Measurements from ENCODE around the gene SPATA20.
A peak's percentile ranks its signal among the peaks of the same experiment; 100 is the strongest.

Gene SPATA20

DNA sequence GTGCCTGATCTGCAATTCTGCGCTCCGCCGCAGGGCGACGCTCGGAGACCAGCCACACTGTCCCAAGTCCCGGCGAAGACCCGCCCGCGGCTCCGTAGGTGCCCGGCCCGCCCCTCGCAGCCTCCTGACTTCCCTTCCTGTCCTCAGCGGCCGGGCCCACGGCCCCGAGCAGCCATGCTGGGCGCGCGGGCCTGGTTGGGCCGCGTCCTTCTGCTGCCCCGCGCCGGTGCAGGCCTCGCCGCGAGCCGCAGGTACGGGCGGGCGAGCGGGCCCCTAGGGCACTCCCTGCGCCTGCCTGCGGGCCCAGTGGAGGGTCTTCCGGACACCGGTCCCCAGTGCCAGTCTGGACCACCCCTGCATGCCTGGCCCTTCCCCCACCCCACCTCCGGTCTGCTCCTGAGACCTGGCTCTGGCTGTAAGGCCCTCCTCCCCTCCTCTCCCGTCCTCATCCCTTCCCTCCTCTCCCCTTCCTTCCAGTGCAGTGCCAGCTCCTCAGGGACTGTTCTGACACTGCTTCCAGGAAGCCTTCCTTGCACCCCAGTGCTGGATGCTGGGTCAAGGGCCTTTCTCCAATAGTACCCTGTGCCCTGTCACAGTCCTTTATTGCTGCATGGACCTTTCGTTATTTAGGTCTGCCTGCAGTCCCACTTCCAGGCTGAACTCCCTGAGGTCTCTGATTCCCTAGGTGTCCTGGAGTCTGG lies at the start of gene SPATA20:
TSS of gene SPATA20 (plus strand) at position 140 of the 701 bp plus-strand sequence. CDS start at position 175, 35 bp downstream.
- peak; percentile 71 to 79 for DNase-seq (ENCODE audit: low read depth in 2 of 2)

- DNase-seq (ENCODE audit: low read depth in 2 of 2): no peak
These were observed 48.7 kb upstream of the SPATA20 start for GRCh38 chr17:50498021-50498874.

DNA sequence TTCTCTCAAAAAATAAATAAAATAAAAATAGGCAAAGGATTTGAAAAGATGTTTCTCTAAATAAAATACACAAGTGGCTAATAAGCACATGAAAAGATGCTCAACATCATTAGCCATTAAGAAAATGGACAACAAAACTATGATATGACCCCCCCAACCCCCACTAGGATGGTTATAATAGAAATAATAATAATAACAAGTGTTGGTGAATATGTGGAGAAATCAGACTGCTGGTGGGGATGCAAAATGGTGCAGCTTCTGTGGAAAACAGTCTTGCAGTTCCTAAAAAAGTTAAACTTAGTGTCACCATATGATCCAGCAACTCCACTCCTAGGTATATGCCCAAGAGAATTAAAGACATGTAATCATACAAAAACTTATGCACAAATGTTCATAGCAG lies 47.7 kb upstream of the SPATA20 start:
- no peak for DNase-seq (ENCODE audit: low read depth in 2 of 2)

GRCh38 chr17:50499721-50500120 lies 47.3 kb upstream of the SPATA20 start:
- DNase-seq (ENCODE audit: low read depth in 2 of 2): no peak

DNA sequence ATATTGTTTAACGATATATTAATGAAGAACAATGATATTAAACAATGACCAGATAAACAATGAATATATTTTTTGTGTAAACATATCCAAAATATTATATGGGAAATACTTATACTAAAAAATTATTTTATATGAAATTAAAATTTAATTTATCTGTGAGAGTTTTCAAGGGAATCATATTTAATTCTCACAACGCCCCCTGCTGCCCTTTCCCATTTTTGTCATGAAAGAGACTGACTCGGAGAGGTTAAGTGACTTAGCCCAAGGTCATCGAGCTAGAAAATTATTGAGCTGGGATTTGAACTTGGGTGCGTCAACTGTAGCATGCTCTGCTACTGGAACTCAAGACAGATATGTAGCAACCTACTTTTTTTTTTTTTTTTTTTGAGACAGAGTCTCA lies 45.9 kb upstream of the SPATA20 start:
- DNase-seq (ENCODE audit: low read depth in 2 of 2): peak in 1 of 2 donors; percentile 29

DNA sequence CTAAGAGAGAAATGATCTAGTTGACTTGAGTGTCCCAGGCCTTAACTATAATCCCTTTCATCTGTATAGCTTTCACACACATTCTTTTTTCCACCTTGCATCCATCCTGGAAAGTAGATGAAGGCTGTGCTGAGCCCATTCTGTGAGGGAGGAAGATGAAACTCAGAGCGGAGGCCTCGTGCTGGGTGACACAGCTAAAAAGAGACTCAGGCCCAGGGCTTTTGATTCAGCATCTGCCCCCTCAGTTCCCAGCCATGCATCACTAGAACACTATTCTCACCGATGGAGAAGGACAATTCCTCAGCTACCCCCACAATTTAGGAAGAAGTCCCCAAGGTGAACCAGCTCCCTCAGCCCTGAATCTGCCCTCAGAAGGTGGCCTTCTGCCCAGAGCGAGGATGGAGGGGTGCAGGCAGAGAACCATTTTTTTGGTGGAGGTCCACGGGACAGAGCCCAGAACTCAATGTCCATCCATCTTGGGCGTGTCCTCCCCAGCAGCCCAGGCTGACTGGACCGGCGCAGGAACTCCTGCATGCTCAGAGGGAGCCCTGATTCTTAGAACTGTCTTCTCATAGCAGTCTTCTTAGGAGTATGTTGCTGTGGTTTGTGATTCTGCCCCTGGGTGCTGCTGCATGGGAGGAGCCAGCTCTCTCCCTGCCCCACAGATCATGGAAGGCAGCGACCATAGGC lies 44.5 kb upstream of the SPATA20 start:
- no peak for DNase-seq (ENCODE audit: low read depth in 2 of 2)

- DNase-seq (ENCODE audit: low read depth in 2 of 2): no peak
These were observed 41.3 kb upstream of the SPATA20 start for GRCh38 chr17:50505591-50506130.

GRCh38 chr17:50506298-50506697 lies 40.7 kb upstream of the SPATA20 start:
- DNase-seq (ENCODE audit: low read depth in 2 of 2): no peak

- DNase-seq (ENCODE audit: low read depth in 2 of 2): peak; percentile 22 to 68
These were observed 39.0 kb upstream of the SPATA20 start, which contains the start of gene MYCBPAP for GRCh38 chr17:50507871-50508572. TSS of gene MYCBPAP (plus strand) at chr17:50508439. CDS start at chr17:50508675, 236 bp downstream.

DNA sequence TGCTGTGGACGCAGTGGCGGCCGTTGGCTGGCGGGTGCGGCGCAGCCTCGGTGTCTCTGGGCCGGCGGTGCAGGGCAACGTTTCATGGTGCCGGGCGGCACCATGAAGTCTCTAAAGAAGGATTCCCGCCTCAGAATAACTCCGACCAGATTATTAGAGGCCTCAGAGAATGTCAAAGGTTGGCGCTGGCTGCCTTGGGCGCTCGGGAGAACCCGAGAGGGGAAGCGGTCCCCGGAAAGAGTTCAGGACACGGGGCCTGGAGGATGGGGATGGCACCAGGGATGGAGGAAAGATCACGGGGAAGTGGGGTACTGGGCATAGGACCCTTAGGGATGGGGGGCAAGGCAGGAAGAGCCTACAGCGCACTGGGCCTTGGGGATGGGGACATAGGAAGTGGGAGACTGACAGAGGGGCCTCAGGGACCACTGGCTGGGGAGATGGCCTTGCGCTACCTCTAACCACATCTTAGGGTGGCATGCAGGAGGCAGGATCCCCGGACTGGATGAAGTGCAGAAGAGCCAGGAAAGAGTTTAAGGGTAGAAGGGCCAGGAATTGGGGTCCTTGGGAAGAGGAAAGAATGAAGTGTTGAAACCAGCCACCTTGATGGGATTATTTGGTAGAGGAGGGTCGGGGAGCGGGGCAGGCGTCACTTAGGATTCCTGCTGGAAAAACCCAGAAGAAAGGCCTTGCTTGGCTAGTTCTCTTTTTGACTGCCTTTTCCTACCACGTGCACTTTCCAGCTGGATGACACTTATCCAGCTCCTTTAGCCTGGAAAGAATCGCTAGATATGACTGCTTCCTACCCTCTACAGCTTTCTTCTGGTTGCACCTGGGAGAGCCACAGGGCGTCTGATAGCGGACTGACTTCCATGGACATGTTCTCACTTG lies 38.2 kb upstream of the SPATA20 start:
- DNase-seq (ENCODE audit: low read depth in 2 of 2): no peak

- peak in 1 of 2 donors; percentile 22 for DNase-seq (ENCODE audit: low read depth in 2 of 2)
These were observed 35.9 kb upstream of the SPATA20 start for GRCh38 chr17:50511058-50511457.

DNA sequence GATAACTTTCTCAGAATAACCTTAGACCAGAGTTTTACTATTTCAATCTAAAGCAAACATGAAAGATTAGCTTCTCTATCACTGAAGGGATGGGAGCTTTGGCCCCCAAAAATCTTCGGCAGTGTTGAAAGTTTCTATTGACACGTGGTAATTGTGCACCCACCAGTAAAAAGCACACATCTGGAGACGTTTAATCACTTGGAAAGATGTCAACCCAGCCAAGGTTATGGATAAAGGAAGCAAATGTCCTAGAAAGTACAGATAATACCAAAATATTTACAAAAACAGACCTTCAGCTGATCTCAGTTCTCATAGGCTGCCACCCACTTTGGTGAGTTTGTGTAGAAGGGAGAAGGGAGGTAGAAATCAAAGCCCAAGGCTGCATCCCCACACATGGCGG lies 33.5 kb upstream of the SPATA20 start:
- no peak for DNase-seq (ENCODE audit: low read depth in 2 of 2)

DNA sequence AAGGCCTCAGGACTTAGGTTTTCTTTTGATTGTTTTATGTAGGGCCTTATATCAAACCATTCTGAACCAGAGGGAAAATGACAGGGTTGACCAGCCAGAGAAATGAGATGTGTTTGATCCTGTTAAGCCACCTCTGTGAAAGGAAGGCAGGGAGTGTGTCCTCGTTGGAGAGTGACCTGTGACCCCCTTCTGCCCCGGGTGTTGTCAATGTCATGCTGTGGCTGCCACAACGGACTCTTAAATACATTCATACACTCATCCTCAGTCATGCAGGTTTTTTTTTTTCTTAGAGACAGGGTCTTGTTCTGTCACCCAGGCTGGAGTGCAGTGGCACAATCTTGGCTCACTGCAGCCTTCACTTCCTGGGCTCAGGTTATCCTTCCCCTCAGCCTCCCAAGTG lies 32.6 kb upstream of the SPATA20 start:
- no peak for DNase-seq (ENCODE audit: low read depth in 2 of 2)

GRCh38 chr17:50514936-50515702 lies 31.9 kb upstream of the SPATA20 start:
- no peak for DNase-seq (ENCODE audit: low read depth in 2 of 2)

- DNase-seq (ENCODE audit: low read depth in 2 of 2): no peak
These were observed 30.0 kb upstream of the SPATA20 start for GRCh38 chr17:50517011-50517410.

- DNase-seq (ENCODE audit: low read depth in 2 of 2): no peak
These were observed 29.2 kb upstream of the SPATA20 start for GRCh38 chr17:50517504-50518383.

- DNase-seq (ENCODE audit: low read depth in 2 of 2): no peak
These were observed 28.5 kb upstream of the SPATA20 start for GRCh38 chr17:50518384-50519023.
